GM23338 (cell line): ENCODE measurements around the gene NAPB. TPM values are rescaled to one million over a fixed set of nuclear protein-coding genes. Genes with fewer than 3 reads are reported as not detected.

Experiments used
- ATAC-seq: fragments of 200-7000 bp; cut with Tn5 transposase; 3 replicates; pipeline ENCODE4 v1.9.1; 2020
- DNase-seq: peaks from one replicate; pipeline ENCODE4 v3.0.0-alpha.2; 2015; ENCODE audit warnings: low spot score
- H2AFZ ChIP-seq: fragments of 200-600 bp; sonication (generic); 2 replicates; pipeline ENCODE4 v1.8.0; 2016; ENCODE audit warnings: antibody characterized with exemption, mild to moderate bottlenecking, moderate library complexity
- H3F3A ChIP-seq: fragments of 200-600 bp; sonication (generic); replicated peaks from 2 replicates; pipeline ENCODE4 v1.8.0; 2017; ENCODE audit warnings: antibody characterized with exemption, mixed run types, low read depth
- H3K27ac ChIP-seq: fragments of 200-600 bp; sonication (generic); 2 replicates; pipeline ENCODE4 v1.6.1; 2016; ENCODE audit warnings: low read depth
- H3K27me3 ChIP-seq: fragments of 200-600 bp; sonication (generic); 2 replicates; pipeline ENCODE4 v1.8.0; 2016; ENCODE audit warnings: mild to moderate bottlenecking, mixed run types, moderate library complexity; ENCODE audit not compliant: insufficient read depth
- H3K36me3 ChIP-seq: fragments of 200-600 bp; sonication (generic); 2 replicates; pipeline ENCODE4 v1.8.0; 2016; ENCODE audit warnings: mild to moderate bottlenecking; ENCODE audit not compliant: insufficient read depth
- H3K4me1 ChIP-seq: fragments of 200-600 bp; sonication (generic); 2 replicates; pipeline ENCODE4 v1.8.0; 2016; ENCODE audit warnings: mild to moderate bottlenecking, moderate library complexity; ENCODE audit not compliant: insufficient read depth
- H3K4me2 ChIP-seq: fragments of 200-600 bp; sonication (generic); 2 replicates; pipeline ENCODE4 v1.7.1; 2017; ENCODE audit warnings: mixed run types
- H3K4me3 ChIP-seq: fragments of 200-600 bp; sonication (generic); 2 replicates; pipeline ENCODE4 v1.6.1; 2016; ENCODE audit warnings: mixed run types
- H3K79me2 ChIP-seq: fragments of 200-600 bp; sonication (generic); replicated peaks from 2 replicates; pipeline ENCODE4 v1.8.0; 2017; ENCODE audit warnings: mild to moderate bottlenecking; ENCODE audit not compliant: insufficient read depth
- H3K9me2 ChIP-seq: fragments of 200-600 bp; sonication (generic); 2 replicates; pipeline ENCODE4 v1.8.0; 2017; ENCODE audit not compliant: insufficient read depth
- H4K20me1 ChIP-seq: fragments of 200-600 bp; sonication (generic); replicated peaks from 2 replicates; pipeline ENCODE4 v1.8.0; 2017; ENCODE audit warnings: mild to moderate bottlenecking; ENCODE audit not compliant: insufficient read depth
- H3K27ac Mint-ChIP-seq: 2 replicates; pipeline ENCODE4 v1.8.0; 2020; ENCODE audit warnings: inconsistent platforms, mild to moderate bottlenecking, moderate library complexity, mixed read lengths
- H3K27me3 Mint-ChIP-seq: 3 replicates; pipeline ENCODE4 v1.8.0; 2022; ENCODE audit warnings: low read depth, mild to moderate bottlenecking, moderate library complexity, mixed read lengths, inconsistent platforms; ENCODE audit not compliant: insufficient read depth, poor library complexity
- H3K36me3 Mint-ChIP-seq: 3 replicates; pipeline ENCODE4 v1.8.0; 2021; ENCODE audit warnings: low read depth, mild to moderate bottlenecking, inconsistent platforms, moderate library complexity, mixed read lengths
- H3K4me1 Mint-ChIP-seq: 3 replicates; pipeline ENCODE4 v1.8.0; 2020; ENCODE audit warnings: mild to moderate bottlenecking, inconsistent platforms, mixed read lengths
- H3K4me3 Mint-ChIP-seq: 3 replicates; pipeline ENCODE4 v1.8.0; 2021; ENCODE audit warnings: moderate library complexity, mild to moderate bottlenecking, inconsistent platforms, mixed read lengths
- H3K9me3 Mint-ChIP-seq: 3 replicates; pipeline ENCODE4 v1.8.0; 2020; ENCODE audit warnings: moderate library complexity, mild to moderate bottlenecking, inconsistent platforms, mixed read lengths
- NANOG ChIP-seq: IDR thresholded peaks from 2 replicates; pipeline ENCODE4 v1.6.1; 2016; ENCODE audit warnings: antibody characterized with exemption, borderline replicate concordance
- POLR2AphosphoS5 ChIP-seq: IDR thresholded peaks from 2 replicates; pipeline ENCODE4 v1.6.1; 2016; ENCODE audit warnings: antibody characterized with exemption, low read depth
- ZNF114 ChIP-seq: fragments of 250-450 bp; sonication (Bioruptor Pico); IDR thresholded peaks from 2 replicates; pipeline ENCODE4 v1.5.0; 2020; ENCODE audit warnings: mild to moderate bottlenecking, moderate library complexity
- ZNF462 ChIP-seq: fragments of 250-450 bp; sonication (Bioruptor Pico); IDR thresholded peaks from 2 replicates; pipeline ENCODE4 v1.5.0; 2020; ENCODE audit warnings: mild to moderate bottlenecking, moderate library complexity
- polyA plus RNA-seq: library from polyadenylated mRNA; unstranded; fragments of >200 nt; fragmentation: Nextera tagmentation; extraction: Ambion mirVana; gene quantifications from 2 replicates; pipeline ENCODE4 v1.2.1, GENCODE V29; 2016
- total RNA-seq: library from RNA; depleted of rRNA; stranded (reverse); fragments of >200 nt; shearing (Covaris generic); gene quantifications from 2 replicates; pipeline ENCODE4 v1.2.3, GENCODE V29; 2014
- TF ChIP-seq, protein P1 (sequence below): IDR thresholded peaks from 2 replicates; pipeline ENCODE4 v1.6.1; 2016; ENCODE audit warnings: antibody characterized with exemption
- TF ChIP-seq, protein P2 (sequence below), 2 experiments: fragments of 200-600 bp in 1 of 2; sonication (generic) in 1 of 2; conservative IDR thresholded peaks; 2 replicates each; pipeline versions ENCODE4 v1.5.1 to v1.6.1; 2016 to 2017; ENCODE audit warnings: antibody characterized with exemption in 2 of 2, low read depth in 2 of 2, mild to moderate bottlenecking in 2 of 2, moderate library complexity in 1 of 2

Gene NAPB
- total and polyA plus RNA-seq, 2 experiments from 2014 or later, result 7.3 to 18.1 TPM

- DNase-seq, result no peak
- Mint-ChIP-seq H3K4me3 (no peak overlapping the region), H3K9me3 (no peaks in the 10 kb centered on the region), H3K27ac (no peak overlapping the region), H3K27me3 (peaks cover 2% of the 10 kb centered on the region), H3K4me1 (peaks cover 4% of the 10 kb centered on the region), H3K36me3 (peaks cover 3% of the 10 kb centered on the region; the same call in 2 of the 3 replicates)
- no peak overlapping the region for H3K4me3 ChIP-seq
- no peak for ATAC-seq
- H3K4me1 ChIP-seq, result no peaks in the 10 kb centered on the region
- no peaks in the 10 kb centered on the region for H3F3A ChIP-seq
- TF ChIP-seq ZNF114 (CRISPR knock-in tag), result no peak
- no peak for TF ChIP-seq NANOG
- TF ChIP-seq ZNF462, result no peak
- no peak for TF ChIP-seq POLR2AphosphoS5
- no peaks in the 10 kb centered on the region for H3K36me3 ChIP-seq
- H3K9me2 ChIP-seq, result no peaks in the 10 kb centered on the region
- H3K4me2 ChIP-seq, result no peak overlapping the region
- H2AFZ ChIP-seq, result no peak overlapping the region
- no peak overlapping the region for H3K27ac ChIP-seq
- peaks cover 54% of the 10 kb centered on the region for H4K20me1 ChIP-seq
- H3K79me2 ChIP-seq, result peaks cover 81% of the 10 kb centered on the region
- H3K27me3 ChIP-seq, result no peaks in the 10 kb centered on the region
These were observed 17.5 kb downstream of the NAPB start for GRCh38 chr20:23403751-23404150.

- Histone ChIP-seq H3K4me1 (no peaks in the 10 kb centered on the region), H4K20me1 (peaks cover 53% of the 10 kb centered on the region), H3K36me3 (no peaks in the 10 kb centered on the region), H3K4me3 (no peak overlapping the region), H2AFZ (no peak overlapping the region), H3K9me2 (no peaks in the 10 kb centered on the region), H3K27me3 (no peaks in the 10 kb centered on the region), H3F3A (no peaks in the 10 kb centered on the region), H3K79me2 (peaks cover 54% of the 10 kb centered on the region), H3K4me2 (no peak overlapping the region), H3K27ac (no peak overlapping the region)
- Mint-ChIP-seq H3K4me1 (peaks cover 5% of the 10 kb centered on the region), H3K9me3 (no peaks in the 10 kb centered on the region), H3K27me3 (peaks cover 2% of the 10 kb centered on the region), H3K4me3 (no peak overlapping the region), H3K36me3 (peaks cover 3% of the 10 kb centered on the region; the same call in 2 of the 3 replicates), H3K27ac (no peak overlapping the region)
- DNase-seq, result no peak
- no peak for ATAC-seq
- TF ChIP-seq, protein P1, sequence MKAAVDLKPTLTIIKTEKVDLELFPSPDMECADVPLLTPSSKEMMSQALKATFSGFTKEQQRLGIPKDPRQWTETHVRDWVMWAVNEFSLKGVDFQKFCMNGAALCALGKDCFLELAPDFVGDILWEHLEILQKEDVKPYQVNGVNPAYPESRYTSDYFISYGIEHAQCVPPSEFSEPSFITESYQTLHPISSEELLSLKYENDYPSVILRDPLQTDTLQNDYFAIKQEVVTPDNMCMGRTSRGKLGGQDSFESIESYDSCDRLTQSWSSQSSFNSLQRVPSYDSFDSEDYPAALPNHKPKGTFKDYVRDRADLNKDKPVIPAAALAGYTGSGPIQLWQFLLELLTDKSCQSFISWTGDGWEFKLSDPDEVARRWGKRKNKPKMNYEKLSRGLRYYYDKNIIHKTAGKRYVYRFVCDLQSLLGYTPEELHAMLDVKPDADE, result no peak
- TF ChIP-seq NANOG (no peak), ZNF114 (CRISPR knock-in tag) (no peak), POLR2AphosphoS5 (no peak)
- TF ChIP-seq, protein P2, sequence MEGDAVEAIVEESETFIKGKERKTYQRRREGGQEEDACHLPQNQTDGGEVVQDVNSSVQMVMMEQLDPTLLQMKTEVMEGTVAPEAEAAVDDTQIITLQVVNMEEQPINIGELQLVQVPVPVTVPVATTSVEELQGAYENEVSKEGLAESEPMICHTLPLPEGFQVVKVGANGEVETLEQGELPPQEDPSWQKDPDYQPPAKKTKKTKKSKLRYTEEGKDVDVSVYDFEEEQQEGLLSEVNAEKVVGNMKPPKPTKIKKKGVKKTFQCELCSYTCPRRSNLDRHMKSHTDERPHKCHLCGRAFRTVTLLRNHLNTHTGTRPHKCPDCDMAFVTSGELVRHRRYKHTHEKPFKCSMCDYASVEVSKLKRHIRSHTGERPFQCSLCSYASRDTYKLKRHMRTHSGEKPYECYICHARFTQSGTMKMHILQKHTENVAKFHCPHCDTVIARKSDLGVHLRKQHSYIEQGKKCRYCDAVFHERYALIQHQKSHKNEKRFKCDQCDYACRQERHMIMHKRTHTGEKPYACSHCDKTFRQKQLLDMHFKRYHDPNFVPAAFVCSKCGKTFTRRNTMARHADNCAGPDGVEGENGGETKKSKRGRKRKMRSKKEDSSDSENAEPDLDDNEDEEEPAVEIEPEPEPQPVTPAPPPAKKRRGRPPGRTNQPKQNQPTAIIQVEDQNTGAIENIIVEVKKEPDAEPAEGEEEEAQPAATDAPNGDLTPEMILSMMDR (conservative IDR thresholded peaks at IDR 0.05; ENCODE audit: low read depth in 2 of 2), result no peak
These were observed 20.2 kb downstream of the NAPB start for GRCh38 chr20:23401051-23401450.
